Occipital lobe (tissue), 2 donors: Measurements from ENCODE around the gene PAX7. TPM values are rescaled to one million over a fixed set of nuclear protein-coding genes. Genes with fewer than 3 reads are reported as not detected.

Experiments
- DNase-seq: peaks from one replicate; lab custom pipeline; 2025; lab: John Stamatoyannopoulos, UW
- total RNA-seq: library from RNA; depleted of rRNA; stranded (reverse); fragments of >200 nt; gene quantifications from one replicate; pipeline ENCODE4 v1.2.3, GENCODE V29; 2014

PAX7 gene
- total RNA-seq, 1 donor from 2014 or later, result not detected

DNA sequence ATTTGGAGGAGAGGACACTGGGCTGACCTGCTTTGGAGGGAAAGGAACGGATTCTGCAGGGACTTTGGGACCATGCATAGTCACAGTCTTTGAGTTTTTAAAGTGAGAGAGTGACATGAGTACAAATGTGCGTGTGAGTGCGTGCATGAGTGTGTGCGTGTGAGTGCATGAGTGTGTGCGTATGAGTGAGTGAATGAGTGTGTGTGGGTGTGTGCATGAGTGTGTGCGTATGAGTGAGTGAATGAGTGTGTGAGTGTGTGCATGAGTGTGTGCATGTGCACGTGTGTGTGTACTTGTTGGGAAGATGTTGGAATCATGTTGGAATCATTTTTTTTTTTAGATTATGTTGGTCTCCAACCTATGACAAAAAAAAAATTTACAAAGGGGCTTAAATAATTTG, 70.5 kb downstream of the PAX7 start:
- no peak for DNase-seq

DNA sequence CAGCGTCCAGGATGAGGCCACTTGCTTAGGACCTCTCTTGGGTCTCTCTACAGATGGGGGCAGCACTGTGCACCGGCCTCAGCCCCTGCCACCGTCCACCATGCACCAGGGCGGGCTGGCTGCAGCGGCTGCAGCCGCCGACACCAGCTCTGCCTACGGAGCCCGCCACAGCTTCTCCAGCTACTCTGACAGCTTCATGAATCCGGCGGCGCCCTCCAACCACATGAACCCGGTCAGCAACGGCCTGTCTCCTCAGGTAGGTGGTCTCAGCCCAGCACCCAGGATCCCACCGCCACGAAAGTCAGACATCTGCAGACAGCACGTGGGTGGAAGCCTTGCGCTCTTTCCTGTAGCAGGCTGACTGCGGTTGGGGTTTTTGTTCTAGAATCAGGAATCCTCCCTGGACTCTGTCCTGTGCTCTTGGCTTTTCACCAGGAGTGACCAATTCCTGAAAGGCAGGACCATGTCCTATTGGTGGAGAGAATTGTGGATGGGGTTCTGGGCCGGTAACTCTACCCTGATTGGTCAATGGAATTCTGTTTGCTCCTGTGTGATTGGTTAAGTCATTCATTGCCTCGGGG, 72.5 kb downstream of the PAX7 start:
- no peak for DNase-seq

DNA sequence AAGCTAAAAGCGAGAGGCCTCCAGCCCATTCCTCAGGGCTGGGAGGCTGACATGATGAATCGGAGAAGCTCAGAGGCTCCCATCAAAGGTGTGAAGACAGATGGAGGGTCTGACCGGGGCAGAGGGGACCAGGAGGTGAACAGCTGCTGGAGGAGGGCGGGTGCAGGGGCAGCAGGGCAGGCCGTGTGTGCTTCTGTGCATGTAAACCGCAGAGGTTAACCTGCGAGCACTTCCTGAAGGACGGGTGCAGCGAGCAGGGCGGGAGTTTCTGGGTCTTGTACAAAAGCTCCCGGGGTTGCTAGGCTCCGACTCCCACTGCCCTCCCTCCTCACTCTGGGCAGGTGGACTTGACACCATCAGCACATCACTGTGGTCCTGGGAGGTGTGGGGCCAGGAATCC, 75.2 kb downstream of the PAX7 start:
- DNase-seq, result no peak

DNA sequence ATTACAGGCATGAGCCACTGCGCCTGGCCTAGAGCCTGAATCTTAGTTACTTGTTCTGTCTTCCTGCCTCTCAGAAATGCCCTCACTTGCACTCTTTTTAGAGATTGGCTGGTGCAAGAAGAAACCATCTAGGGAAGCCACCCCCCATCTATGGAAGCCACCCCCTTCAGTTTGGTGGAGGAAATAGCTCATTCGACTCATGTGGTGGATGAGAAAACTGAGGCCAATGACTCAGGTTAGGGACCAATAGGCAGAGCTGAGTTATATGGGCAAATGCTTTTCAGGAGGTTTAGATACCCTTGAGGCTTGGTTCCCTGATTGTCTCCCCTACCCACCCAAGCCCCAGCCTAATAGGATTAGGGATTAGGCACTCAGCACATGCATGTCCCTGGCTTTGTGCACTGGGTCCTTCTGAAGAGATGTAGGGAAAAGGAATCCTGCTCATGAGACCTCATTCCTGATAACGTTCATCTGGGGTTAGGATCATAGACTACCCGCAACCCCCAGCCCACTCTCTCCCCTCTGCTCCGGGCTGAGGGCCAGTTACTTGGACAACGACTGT, 77.1 kb downstream of the PAX7 start:
- DNase-seq, result no peak

DNA sequence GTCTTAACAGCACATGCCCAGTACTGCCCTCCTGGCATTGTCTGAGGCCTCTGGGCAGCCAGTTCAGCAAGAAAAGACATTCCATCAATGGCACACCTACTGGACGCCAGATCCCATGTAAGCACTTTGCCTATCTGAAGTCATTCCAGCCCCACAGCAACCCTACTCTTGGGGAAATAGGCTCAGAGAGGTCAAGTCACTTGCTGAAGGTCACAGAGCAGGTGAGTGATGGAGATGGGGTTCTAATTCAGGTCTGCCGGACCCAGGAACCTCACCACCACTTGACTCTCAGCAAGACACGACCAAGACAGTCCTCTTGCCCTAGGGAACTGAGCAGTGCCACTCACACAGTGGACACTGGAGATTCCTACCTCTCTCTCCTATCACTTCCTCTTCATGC, 79.4 kb downstream of the PAX7 start:
- DNase-seq, result no peak

DNA sequence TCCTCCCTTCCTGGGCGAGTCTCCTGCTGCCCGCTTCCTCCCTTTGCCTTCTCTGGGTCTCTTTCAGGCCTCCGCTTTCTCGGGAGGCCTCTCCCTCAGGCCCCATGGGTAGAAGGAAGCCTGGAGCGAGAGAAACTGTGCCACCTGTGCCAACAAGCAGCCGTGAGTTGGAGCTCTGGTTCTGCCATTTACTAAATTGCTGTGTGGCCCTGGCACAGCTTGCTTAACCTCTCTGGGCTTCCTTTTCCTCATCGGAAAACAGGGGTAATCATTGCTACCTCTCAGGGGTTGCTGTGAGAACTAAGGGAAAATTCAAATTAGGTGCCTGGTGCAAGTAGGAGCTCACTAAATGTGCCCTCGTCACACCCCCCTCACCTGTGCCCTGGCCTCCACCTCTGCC, 80.4 kb downstream of the PAX7 start:
- DNase-seq, result no peak

DNA sequence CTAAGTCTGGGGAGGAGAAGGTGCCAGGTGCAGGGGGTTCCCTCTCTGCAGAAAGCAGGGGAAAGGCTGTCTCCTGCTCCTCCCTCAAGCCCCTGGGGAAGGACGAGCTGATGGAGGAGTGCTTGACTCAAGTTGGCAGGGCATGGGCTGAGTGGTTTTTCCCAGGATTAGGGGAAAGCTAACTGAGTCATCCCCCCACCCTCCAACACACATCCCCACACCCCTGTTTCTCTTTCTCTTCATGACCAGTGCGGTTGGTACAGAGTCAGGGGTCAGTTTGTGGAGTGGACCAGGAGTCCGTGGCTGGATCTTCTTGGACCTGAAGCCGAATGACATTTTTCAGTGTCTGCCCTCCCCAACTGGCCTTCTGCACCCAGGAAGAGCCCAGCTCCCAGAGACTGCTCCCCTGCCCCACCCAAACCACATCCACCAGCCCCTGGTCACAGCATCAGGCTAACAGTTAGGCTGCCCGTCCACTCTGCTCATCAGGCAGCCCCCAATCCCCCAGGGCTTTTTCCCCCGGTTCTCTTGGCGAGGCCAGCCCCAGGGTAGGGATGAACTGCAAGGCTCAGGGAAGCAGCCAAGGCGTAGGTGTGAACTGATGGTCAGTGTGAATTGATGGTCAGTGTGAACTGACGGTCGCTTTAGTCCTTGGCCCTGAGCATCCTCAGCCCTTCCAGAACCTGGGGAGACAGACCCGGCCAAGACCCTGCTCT, 81.0 kb downstream of the PAX7 start:
- DNase-seq, result no peak

DNA sequence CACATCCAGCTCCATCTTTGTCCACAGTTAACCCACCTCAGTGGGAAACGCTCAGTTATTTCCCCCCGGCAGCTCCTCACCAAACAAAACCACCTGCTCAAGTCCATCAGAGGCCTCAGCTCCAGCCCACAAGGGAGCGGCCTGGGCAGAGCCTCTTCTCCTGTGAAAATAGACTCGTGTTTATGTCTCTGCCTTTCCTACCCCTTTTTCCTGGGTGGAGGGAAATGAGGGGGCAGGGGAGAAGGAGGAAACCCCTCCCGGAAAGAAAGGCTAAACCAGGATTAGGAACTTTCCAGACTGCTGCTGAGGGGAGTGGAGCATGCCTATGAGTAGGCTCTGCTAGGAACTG, 81.6 kb downstream of the PAX7 start:
- no peak for DNase-seq

DNA sequence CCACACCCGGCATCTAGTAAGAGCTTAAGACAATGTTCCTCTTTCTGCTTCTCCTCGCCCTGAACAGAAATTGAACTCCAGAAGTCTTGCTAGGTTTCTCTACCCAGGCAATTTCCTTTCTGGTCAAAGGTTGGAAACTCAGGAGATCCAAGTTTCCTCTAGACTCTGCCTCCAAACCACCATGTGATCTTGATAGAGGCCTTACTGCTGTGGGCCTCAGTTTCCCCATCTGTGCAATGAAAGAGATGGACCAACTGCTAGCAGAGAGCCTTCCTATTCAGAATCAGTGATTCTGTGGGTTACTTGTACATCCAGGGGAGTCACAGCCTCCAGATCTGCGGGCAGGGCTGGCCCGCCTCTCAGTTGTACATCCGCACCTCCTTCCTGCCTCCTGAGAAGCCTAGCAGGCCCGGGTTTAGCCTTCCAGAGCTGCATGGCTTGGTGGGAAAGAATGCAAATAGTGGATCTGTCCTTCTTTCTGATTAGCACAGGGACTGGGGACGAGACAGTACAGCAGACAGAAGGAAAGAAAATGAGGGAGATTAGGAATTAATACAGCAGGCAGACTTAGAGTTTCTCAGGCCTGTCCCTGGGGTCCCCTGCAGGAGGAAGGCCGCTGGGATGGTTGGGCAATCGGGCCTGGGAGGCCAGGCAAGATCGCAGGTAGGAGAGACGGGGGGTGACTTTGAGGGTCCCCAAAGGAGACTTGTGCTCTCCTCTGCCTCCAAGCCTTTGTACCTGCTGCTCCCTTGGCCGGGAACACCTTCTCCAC, 83.9 kb downstream of the PAX7 start:
- no peak for DNase-seq

DNA sequence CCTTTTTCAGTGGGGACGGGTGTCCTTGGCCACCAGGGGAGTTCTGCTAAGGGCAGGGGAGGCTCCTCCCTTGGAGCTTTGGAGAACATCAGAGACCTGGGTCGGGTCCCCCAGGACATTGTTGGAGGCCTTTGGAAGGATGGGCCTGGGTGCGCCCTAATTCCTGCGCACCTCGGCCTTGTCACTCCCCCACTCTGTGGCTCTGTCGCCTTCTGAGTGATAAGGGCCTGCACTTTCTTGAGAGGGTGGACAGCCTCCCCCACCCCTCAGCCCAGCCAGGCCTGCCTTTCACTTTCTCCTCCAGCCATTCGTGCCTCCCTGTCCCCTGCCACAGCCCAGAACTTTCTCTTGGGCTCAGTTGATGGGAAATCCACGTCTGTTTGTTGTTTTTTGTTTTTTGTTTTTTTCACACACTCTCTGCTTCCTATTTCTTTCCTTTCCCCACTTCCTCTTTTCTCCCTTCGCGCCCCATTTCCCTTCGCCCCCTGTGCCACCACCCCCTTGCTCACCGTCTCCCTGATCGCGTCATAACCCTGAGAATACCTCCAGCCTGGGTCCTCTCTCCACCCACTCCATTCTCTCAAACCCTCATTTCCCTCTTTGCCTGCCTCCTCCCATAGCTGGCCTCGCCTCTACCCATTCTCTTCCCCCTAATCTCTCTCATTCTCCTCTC, 85.6 kb downstream of the PAX7 start:
- no peak for DNase-seq

DNA sequence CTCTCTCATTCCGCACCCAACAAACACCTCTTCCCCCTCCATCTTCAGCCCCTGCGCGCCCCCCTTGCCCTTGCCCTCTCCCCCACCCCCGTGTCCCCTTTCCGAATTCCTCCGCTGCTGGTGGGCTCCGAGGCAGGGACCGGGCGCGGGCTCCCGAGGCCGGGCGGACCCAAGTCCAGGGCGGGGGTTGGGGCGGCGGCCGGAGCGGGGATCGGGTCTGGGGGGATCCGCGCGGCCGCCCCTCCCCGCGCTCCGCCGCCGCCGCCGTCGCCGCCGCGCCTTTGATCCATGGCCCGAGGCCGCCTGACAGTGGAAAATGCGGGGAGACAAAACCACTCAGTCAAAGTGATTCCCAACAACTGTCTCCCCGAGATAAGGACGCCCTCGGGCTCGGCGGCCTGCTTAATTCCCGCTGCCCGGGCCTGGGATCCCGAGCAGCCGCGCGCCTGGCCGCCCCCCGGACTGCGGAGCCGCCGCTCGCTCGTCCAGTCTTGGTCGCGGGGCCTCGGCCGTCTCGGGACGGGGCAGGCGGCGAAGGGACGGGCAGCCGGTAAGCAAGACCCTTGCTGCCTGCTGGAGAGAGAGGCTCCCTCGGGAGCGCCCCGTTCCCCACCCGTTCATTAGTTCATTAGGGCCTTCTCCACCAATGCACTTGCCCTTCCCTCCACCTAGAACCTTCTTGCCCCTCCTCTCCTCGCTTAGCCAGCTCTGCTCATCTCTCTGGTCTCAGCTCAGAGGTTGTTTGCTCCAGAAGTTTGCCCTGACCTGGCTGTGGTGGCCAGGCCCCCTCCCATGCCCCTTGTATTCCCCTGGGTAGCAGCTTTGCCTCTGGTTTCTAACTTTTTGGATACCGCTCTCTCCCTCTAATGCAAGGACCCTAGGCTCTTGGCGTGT, 86.4 kb downstream of the PAX7 start:
- no peak for DNase-seq

DNA sequence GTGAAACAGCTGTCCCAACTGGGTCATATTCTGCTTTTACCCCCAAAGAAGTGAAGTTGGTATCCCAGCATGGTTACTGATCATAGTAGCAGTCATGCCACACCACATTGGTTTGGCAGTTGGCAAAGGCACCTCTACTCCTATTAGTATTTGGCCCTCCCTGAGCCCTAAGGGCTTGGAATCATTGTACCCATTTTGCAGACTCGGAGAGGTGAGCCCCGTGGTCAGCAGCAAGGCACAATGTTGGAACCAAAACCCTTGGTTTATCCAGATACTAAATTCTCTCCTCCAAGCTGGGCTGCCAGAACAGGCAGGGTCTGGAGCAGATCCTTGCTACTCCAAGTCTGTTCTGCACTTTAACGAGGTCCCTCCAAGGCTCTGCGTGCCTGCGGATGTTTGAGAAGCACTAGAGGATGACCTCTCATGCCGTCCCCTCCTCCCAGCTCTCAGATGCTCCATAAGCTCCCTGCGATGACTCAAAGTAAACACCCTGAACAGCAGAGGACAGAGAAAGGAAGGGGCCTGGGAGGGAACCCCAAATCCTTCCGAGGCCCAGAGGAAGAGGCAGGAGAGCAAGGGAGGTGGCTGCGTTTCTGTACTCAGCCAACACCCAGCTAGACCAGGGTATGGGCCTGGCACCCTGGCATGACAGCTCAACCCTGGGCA, 89.3 kb downstream of the PAX7 start:
- DNase-seq, result no peak

DNA sequence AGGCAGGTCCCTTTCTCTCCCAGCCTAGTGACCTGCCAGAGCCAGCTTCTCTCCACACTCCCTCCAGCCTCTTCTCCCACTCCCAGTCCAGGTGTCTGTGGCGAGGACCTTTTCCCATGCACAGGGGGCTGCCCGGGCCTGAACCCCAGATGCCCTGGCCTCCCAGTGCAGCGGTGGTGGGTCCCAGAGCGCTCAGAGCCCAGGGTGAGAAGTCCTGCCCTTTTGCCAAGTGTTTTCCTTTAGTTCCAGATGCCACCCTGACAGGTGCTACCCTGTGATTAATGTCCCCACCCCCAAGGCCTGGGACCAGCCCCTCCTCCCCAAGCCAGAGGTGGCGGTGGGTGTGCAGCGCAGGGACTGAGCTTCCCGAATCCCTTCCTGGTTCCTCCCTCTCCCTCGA, 90.4 kb downstream of the PAX7 start:
- DNase-seq, result no peak

DNA sequence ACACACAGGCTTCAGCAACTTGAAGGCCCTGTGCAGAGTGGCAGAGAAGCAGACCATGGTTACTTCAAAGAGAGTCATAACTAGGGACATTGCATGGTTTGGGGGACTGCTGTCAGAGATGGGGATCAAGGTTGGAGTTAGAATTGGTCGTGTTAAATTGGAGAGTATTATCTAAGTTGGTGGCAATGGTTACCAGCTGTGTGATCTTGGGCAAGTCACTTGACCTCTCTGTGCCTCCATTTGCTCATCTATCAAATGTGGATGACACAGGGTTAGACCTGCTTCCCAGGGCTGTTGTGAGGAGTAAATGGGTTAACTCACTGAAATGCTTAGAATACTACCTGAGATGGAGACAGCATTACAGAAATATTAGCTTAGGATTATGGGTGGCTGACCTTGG, 91.1 kb downstream of the PAX7 start:
- DNase-seq, result no peak

DNA sequence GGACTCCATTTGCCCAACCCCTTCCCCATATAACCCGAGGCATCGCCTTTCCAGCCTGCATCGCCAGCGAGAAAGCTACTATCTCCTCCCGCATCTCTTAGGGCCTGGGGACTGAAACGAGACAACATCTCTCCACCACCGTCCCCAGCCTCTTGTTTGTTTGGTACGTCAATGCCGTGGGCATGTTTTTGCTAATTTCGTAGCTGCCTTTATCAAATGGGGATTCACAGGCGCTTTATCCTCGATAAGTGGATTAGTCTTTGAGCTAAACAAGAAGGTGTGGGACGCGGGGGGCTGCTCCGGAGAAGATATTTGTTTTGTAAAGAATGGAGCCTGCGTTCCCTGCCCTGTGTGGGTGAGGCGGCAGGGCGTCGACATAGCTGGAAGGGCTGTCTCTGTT, 91.6 kb downstream of the PAX7 start:
- DNase-seq, result no peak

DNA sequence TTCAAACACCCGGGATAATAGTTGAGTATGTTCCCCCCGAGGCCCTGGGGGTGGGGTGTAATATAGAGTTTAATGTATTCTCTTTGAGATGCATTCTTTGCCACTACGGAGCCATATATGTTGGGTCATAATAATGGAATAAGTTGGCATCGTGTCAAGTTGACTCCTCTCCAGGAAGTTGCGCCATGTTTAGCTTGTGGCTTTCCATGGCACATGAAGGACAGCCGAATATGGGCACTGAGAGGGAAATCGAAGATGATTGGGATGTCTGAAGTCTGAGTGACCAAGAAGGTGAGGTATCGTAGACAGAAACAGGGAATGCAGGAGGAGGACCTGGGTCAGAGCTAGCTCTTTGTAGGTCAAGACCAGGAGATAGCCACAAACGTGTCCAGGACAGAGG, 92.6 kb downstream of the PAX7 start:
- DNase-seq, result no peak

DNA sequence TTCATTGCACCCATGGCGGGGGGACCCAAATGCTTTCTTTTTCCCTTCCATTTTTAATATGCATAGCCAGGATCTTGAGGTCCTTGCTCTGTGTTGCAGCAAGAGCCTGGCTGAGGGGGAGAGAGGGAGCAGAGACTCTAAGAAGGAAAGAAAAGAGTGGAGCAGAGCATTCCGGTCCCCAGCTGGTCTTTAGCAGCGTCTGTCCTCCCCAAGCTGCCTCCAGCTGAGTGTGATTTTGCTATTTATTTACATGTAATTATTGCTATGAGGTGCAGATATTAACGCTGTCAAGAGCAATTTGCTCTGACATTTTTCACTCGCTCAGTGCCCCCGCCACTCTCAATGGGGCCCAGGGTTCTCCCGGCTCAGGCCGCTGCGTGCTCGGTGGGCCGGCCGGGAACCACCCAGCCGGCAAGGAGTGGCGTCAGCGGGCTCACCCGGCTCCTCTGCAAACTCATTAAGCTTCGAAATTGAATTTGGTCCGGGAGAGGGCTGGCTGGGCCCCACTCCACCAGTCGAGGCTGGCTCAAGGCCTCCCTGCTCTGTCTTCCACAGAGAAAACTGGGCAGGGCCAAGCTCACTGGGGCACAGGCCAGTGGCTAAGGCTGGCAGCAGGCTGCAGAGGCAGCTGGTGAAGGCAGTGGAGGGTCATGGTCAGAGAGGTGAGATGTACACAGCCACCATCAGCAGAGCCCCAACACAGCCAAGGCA, 93.2 kb downstream of the PAX7 start:
- DNase-seq, result no peak

DNA sequence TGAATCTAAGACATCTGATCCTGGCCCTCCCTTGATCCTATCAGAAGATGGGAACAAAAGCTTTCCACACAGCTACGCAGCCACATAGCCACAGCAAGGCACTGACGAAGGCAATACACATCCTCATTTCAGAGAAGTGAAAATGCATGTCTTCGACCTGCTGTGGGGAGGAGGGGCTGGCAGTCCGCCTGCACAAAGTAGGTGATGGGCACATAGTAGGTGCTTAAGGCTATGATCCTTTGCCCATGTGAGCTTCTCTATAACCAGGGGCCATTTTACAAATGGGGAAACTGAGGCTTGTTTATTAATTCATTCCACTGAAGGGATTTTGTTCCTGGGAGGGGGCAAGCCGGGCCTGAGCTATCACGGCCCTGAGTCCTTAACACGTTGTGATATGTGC, 94.2 kb downstream of the PAX7 start:
- DNase-seq, result no peak

DNA sequence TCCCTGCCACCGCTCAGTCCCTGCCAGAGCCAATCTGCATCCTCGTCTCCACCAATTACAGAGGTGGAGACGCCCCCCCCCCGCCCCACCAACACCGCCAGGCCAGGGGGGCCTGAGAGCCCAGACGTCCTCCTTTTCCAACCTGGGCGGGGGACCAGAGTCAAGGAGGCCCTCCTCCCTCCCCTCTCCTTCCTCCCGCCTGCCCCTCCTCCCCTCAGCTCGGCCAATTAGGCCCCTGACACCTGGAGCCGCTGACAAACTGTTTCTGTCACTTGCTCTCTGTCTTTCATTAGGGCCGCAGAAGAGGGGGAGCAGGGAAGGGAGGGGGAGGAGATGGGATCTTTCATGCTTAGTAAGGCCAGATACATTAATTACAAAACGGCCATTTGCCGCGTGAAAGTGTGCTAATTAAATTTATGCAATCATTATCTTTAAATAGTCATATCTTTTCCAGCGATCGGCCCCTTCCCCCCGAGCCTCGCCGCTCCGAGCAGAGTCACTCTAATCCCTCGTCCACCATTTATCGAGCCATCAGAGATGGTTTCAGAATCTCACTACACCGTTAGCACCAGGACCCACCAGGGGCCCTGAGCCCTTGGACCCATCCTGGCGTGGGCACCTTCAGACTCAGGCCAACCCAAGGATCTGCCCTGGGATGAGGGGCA, 94.7 kb downstream of the PAX7 start:
- DNase-seq, result no peak
